GM12865 (cell line): ENCODE measurements around the gene ZNF354C.

ENCODE experiments used
- DNase-seq: peaks from one replicate; pipeline ENCODE4 v3.0.0; 2010; ENCODE audit warnings: low read depth
- H3K4me3 ChIP-seq: 2 replicates; pipeline ENCODE4 v1.5.1; 2011; ENCODE audit warnings: mild to moderate bottlenecking, low read depth, low read length, control low read depth
- TF ChIP-seq, protein P1 (sequence below): IDR thresholded peaks from 2 replicates; pipeline ENCODE4 v1.5.1; 2011; ENCODE audit warnings: low read length, control low read depth, low read depth, inconsistent platforms; ENCODE audit not compliant: insufficient read depth; ENCODE audit errors: missing control alignments

ZNF354C gene

DNA sequence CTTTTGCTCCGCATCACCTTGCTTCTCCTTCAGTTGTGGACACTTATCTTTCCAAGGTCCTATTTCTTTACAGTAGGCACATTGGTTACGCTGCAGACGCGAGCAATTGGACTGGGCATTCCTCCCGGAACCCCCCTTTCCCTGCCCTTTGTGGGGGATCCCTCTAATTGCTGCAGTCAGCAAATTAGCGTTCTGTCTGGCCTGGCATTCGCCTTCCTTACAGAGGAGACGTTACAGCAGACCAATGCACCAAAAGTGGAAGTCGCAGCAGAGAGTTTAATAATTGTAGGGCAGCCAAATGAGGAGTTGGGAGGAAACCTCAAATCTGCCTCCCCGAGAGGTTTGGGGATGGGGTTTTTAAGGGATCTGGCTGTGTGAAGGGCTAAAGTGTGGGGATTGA, 5.3 kb upstream of the ZNF354C start:
- DNase-seq, result no peak
- no peak overlapping the region for H3K4me3 ChIP-seq
- TF ChIP-seq, protein P1, sequence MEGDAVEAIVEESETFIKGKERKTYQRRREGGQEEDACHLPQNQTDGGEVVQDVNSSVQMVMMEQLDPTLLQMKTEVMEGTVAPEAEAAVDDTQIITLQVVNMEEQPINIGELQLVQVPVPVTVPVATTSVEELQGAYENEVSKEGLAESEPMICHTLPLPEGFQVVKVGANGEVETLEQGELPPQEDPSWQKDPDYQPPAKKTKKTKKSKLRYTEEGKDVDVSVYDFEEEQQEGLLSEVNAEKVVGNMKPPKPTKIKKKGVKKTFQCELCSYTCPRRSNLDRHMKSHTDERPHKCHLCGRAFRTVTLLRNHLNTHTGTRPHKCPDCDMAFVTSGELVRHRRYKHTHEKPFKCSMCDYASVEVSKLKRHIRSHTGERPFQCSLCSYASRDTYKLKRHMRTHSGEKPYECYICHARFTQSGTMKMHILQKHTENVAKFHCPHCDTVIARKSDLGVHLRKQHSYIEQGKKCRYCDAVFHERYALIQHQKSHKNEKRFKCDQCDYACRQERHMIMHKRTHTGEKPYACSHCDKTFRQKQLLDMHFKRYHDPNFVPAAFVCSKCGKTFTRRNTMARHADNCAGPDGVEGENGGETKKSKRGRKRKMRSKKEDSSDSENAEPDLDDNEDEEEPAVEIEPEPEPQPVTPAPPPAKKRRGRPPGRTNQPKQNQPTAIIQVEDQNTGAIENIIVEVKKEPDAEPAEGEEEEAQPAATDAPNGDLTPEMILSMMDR, result no peak

GRCh38 chr5:179055436-179055835, 4.7 kb upstream of the ZNF354C start:
- no peak for DNase-seq
- H3K4me3 ChIP-seq, result no peak overlapping the region

DNA sequence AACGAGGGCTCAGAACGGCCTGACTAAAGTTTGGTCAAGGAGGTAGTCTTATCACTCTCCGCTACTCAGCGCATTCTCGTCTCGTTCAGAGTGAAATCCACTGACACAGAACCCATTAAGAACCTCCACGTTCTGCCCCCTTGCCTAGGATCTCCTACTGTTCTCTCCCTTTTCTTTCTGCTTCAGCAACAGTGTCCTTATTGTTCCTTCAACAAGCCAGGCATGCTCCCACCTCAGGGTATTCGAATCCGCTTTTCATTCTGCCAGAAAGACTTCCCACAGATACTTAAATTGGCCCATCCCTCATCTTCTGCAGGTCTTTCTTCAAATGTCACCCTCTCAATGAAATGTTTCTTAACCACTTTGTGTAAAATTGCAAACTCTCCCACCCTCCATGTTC, 4.3 kb upstream of the ZNF354C start:
- TF ChIP-seq, protein P1, result no peak
- no peak overlapping the region for H3K4me3 ChIP-seq
- no peak for DNase-seq

More at GRCh38 chr5:179055436-179055835, 4.7 kb upstream of the ZNF354C start:
- TF ChIP-seq, protein P1, result no peak

- TF ChIP-seq, protein P1, result no peak
- no peak for DNase-seq
- no peak overlapping the region for H3K4me3 ChIP-seq
Measured at GRCh38 chr5:179061025-179061424, 852 bp downstream of the ZNF354C start.

DNA sequence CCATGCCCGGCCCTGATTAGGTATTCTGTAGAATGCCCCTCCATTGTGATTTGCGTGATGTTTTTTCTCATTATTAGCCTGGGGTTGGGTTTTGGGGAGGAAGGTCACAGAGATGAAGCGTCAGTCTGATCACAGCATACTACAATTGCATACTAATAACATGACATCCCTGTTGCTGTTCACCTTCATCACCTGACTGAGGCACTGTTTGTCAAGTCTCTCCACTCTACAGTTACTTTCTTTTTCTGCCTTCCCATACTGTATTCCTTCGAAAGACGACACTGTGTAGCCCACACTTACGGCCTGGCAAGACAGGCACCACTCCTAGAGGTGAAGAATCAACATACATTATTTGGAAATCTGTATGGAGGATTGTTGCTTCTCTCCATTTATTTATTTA, 5.5 kb downstream of the ZNF354C start:
- no peak overlapping the region for H3K4me3 ChIP-seq
- DNase-seq, result no peak

DNA sequence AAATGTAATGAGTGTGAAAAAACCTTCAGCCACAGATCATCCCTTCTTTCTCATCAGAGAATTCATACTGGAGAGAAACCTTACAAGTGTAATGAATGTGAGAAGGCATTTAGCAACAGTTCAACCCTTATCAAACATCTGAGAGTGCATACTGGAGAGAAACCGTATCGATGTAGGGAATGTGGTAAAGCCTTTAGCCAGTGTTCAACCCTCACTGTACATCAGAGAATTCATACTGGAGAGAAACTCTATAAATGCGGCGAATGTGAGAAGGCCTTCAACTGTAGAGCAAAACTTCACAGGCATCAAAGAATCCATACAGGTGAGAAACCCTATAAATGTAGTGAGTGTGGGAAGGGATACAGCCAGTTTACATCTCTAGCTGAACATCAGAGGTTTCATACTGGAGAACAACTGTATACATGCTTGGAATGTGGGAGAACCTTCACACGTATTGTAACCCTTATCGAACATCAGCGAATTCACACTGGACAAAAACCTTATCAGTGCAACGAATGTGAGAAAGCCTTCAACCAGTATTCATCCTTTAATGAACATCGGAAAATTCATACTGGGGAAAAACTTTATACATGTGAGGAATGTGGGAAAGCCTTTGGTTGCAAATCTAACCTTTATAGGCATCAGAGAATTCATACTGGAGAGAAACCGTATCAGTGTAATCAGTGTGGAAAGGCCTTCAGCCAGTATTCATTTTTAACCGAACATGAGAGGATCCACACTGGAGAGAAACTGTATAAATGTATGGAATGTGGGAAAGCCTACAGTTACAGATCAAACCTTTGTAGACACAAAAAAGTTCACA, 19.2 kb downstream of the ZNF354C start:
- H3K4me3 ChIP-seq, result no peak overlapping the region
- TF ChIP-seq, protein P1, result no peak
- no peak for DNase-seq

More for the DNA sequence above, 5.5 kb downstream of the ZNF354C start:
- TF ChIP-seq, protein P1, result no peak

GRCh38 chr5:179080724-179081123, 20.6 kb downstream of the ZNF354C start:
- TF ChIP-seq, protein P1, result no peak
- no peak overlapping the region for H3K4me3 ChIP-seq
- no peak for DNase-seq
